GM19468 (cell line): ENCODE measurements around the gene CYP2W1.

Source experiments
- ATAC-seq: cut with Tn5 transposase; IDR thresholded peaks from one replicate; pipeline ENCODE4 v1.9.1; 2021; ENCODE audit warnings: mild to moderate bottlenecking, moderate library complexity, moderate number of reproducible peaks; ENCODE audit not compliant: unreplicated experiment; ENCODE audit errors: extremely low read depth

CYP2W1 gene

DNA sequence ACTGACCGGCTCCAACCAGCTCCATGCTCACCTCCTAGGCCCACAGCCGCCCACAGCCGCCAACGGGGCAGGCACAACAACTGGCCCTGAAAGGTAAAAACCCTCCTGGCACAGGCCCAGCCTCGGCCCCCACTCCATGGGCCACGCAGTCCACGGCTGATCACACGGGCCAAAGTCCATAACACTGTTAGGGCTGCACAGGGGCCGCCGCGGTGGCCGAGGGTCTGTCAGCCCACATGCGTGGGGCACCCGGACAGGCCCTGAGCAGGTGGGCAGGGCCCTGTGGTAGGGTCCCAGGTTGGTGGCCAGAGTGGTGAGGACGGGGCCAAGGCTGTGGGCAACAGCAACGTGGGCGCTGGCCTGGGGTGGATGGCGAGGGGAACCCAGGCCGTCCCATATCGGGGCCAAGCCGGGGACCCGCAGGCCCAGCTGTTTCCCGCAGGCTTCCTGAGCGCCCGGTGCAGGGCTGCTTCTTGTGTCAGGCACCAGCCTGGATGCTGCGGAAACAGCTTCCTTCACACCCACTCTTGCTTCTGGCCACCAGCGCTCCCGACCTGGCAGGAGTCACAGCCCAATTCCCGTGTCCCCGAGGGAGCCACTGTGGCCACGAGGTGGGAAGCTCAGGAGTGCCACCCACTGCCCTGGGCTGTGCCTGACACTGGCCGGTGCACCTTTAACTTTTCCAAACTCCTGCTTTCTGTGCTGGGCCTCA is 29.2 kb downstream of the CYP2W1 start:
- ATAC-seq: no peak

DNA sequence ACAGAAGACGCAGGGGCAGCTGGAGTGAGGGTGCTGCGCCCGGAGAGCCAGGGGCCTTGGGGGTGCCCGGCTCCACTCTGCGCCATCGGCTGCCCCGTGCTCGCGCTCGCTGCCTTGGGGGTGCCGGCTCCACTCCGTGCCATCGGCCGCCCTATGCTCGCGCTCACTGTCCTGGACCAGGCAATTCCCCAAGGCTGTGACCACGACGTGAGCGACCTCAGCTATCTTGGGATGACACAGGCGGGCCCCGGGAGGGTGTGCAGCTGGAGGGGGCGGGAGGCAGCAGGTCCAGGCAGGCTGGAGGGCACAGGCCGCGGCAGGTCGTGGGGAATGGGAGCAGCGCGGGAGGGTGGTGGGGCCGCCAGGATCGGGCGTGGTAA is 29.7 kb downstream of the CYP2W1 start:
- ATAC-seq: no peak

DNA sequence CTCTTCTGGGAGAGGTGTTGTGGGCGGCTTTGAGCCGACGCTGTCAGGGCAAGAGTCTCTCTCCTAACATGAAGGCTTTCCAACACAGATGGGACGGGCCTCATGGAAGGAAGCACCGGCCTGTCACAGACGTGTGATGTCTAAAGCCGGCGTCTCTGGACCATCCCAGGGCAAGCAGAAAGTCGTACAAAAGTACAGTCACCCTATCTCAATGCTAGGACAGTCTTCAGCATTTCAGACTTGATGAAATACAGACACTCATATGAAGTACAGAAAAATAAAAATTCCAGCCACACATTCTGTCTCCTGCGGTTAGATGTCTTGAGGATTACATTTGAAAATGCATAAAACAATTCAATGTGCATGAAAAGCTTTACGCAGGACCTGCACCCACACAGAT is 30.6 kb downstream of the CYP2W1 start:
- no peak for ATAC-seq

DNA sequence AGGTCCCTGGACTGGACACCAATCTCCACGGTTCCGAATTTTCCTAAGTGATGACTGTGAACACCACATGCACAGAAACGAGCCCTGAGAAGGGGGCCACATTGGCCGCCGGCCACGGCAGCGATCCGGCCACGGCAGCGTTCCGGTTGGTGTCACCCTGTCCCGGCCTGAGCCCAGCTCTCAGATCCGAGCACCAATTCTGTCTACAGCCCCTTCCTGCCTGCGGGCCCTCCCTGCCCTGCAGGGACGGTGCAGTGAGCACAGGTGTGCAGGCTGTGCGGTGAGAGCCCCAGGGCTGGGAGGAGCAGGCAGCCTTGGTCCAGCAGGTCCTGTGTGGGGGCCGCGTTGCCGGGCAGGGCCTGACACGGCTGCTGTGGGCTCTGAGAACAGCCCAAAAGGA is 31.7 kb downstream of the CYP2W1 start:
- no peak for ATAC-seq

DNA sequence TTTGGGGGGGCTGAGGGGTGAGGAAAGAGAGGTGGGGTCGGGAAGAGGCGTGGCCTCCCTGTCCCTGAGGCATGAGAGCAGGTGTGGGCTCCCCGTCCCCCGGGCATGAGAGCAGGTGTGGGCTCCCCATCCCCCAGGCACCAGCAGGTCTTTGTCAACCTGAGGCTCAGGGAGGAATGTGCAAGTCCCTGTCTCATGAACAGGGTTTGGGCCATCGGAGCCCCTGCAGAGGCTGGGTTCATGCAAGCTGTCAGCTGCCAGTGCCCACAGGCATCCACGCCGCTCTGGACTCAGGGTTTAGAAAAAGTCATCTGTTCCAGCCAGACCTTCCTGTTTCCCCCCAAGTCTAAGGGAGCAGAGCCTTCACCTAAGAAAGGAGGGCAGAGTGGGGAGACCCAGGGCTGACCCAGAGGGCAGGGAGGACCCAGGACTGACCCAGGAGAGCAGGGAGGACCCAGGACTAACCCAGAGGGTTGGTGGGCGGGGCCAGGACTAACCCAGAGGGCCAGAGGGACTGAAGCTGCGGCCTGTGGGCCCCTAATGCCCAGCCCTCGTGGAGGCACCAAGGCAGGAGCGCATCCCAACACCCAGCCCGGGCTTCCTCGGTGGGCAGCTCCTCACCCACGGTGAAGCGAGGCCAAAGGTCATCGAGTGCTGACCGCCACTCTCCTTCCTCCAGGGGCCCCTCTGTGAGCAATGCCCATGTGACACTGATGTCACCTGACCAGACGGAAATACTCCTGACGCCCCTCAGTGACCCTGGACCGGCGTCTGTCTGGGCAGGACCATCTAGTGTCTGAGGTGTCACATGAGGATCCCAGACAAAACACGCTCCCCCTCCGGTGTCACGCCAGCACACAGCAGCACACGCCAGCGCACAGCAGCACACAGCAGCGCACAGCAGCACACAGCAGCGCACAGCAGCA is 32.5 kb downstream of the CYP2W1 start:
- ATAC-seq: no peak

DNA sequence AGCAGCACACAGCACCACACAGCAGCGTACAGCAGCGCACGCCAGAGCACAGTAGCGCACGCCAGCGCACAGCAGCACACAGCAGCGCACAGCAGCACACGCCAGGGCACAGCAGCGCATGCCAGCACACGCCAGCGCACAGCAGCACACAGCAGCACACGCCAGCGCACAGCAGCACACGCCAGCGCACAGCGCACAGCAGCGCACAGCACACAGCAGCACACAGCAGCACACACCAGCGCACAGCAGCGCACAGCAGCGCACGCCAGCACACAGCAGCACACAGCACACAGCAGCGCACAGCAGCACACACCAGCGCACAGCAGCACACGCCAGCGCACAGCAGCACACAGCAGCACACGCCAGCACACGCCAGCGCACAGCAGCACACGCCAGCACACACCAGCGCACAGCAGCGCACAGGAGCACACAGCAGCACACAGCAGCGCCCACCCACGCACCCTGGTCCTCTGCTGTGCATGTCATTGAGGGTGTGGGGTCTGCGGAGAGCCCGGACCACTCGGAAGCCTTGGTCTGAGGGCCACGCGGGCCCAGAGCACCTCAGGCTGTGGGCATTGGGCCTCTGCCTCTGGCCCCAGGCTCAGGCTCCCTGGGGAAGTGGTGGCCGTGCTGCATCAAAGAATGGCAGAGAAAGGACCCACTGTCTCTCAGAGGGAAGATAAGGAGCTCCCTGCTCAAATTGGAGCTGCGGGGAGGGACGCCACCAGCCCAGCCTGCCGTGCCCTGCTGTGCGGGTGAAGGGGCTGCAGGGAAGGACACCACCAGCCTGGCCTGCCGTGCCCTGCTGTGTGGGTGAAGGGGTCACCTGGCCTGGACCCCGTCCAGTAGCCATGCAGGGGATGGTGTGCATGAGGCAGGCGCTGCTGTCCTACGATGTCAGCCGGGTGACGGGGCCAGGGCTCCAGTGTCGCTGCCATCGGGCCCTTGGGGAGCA is 33.9 kb downstream of the CYP2W1 start:
- ATAC-seq: no peak

DNA sequence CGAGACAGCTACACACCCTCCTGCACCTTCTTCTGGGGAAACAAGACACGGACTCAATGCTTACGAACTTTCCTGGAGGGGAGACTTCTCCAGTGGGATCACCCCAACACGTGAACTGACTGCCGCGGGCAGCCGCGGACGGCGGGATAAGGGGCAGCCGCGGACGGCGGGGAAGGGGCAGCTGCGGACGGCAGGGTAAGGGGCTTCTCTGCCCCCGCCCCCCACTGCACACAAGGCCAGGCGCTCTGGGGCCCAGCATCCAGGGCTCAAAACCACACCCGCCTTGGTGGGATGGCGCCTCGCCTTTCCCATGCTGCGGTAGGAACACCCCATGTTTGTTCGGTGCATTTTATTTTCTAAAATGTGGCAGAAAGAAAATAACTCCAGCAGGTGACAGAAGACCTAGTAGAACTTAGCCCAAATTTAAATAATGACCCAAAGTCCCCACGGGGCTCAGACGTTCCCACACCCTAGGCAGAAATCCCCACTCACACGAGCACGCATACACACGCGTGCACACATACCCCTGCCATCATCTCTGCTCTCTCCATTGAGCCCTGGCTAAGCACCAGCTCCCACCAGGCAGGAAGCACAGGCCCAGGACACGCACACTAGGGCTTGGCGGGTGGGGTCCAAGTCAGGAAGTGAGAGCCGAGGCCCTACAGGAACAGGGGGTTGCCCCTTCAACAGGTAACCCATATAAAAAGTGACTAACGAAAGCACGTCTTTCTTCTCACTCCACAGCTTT is 34.8 kb downstream of the CYP2W1 start:
- no peak for ATAC-seq

DNA sequence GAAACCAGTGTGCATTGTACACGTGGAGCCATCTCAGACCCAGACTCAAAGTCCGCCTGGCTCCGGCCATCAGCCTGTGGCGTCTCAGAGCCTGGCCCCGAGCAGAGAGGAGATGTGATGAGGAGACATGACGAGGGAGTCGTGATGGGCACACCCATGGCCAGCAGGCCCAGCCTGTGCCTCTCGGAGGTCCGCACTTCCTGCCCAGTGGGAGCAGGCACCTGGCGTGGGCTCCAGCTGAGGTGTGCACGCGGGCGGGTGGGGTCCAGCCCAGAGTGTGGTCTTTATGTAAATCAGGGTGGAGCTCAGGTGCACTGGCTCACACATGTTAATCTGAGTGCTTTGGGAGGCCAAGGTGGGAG is 35.3 kb downstream of the CYP2W1 start:
- ATAC-seq: no peak

DNA sequence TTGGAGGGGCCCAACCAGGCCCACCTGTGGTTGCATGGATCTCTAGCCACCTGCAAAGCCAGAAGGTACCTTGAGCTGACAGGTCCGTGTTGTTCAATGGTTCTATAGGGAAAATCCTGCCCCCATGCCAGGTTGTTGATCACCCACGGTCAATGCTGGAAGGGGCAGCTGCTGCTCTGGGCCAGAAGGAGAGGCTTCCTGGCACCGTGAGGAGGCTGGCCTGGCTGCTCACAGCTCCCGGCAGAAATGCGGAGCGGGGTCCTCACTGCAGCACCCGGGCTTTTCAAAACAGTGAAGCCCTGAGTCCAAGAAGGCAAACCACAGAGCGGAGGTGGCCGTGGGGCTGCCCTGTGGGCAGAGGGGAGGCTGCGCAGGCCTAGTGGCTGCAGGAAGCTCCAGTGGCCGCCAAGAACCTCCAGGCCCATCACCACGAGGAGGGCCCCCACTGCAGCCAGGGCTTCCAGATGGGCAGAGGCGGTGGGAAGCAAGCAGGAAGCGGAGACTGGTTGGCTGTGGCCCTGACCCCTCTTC is 36.3 kb downstream of the CYP2W1 start:
- no peak for ATAC-seq

DNA sequence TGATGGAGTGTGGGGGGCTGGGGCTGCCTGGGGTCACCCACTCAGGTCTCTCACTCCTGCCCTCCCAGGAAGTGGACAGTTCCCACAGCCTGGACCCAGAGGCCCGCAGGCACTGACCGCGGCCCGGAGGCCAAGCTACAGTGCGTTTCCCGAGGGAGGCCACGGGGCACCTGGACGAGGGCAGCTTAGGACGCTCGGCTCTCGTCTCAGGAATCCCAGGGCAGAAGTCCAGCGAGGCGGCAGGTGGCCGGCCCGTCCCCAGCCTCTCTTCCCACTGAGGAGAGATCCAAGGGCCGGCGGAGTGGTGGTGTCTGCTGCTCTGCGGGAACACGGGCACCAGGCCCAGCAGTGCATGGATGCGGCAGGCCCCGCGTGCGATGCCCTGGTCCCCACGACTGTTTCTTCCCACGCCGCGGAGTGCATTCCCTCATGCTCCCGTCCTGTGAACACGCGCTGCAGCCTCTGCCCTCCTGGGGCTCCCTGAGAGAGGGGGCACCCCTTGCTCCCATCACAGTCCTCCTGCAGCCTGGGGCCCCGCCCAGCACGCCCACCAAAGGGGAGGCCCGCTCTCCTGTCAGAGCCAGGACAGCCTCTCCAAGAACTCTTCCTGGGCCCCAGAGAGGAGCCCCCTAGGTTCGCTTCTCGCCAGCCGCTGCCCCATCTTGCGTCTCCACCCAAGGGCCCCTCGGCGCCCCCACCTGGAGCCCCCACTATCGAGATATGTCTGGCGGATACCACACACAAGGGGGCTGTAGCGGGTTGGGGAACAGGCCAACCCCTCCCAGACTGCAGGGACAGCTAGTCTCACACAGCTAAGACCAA is 37.0 kb downstream of the CYP2W1 start:
- ATAC-seq: no peak

DNA sequence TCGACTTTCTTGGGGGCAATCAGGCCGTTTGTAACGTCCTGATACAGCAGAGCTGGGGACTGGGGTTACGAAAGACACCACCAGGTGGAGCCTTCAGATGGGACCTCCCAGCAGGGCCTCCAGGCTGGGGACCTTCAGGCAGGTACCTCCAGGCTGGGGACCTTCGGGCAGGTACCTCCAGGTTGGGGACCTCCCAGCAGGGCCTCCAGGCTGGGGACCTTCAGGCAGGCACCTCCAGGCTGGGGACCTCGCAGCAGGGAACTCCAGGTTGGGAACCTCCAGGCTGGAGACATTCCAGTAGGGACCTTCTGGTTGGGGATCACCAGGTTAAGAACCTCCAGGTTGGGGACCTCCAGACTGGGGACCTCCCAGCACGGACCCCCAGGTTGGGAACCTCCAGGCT is 37.9 kb downstream of the CYP2W1 start:
- no peak for ATAC-seq

DNA sequence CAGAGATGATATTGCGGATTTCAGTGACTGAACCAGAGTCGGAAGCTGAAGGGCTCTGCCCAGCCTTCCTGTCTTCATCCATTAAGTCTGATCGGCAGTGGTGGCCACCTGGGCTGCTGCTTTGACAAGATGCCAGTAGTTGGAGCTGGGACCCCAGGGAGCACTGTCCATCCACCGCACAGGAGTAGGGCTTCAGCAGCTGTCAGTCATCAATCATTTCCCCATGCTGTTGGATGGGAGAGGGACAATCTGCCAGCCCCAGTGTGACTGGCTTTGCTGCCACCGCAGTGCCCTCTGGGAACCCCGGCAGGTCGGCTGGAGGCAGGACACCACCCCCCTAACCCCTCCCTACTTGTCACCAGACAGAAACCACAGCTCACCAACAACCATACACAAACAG is 38.4 kb downstream of the CYP2W1 start:
- no peak for ATAC-seq

DNA sequence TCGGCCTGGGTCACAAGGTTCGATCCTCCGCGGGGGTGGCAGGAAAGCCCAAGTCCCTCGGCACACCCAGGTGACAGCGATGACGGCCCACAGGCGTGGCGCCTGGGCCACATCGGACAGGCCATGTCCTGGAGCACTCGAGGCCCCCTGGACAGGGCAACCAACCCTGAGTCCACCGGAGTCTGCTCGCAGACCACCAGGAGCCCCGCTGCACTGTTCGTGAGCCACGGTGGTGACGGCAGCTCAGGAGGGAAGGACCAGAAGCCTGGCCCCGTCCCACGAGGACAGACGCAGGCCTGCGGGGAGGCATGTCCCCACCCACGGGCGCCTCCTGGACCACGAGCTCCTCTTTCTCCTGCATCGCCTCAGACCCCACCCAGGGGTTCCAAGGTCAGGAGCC is 39.0 kb downstream of the CYP2W1 start:
- no peak for ATAC-seq

DNA sequence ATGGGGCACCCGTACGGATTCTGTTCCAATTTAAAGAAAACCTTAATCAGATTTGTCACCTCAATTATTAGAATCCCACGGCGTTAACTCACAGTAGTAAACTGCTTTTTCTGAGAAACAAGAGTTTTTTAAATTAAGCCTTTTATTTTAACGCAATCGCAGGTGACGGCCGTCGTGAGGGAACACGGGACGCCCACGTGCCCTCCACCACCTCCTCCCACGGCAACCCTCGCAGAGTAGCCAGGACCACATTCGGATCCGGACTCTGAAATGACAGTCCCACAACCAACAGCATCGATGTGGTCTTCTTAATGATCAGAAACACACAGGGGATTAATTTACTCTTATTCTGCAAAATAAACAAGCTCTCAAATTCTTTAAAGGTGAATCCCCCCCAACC is 39.4 kb downstream of the CYP2W1 start:
- ATAC-seq: no peak

DNA sequence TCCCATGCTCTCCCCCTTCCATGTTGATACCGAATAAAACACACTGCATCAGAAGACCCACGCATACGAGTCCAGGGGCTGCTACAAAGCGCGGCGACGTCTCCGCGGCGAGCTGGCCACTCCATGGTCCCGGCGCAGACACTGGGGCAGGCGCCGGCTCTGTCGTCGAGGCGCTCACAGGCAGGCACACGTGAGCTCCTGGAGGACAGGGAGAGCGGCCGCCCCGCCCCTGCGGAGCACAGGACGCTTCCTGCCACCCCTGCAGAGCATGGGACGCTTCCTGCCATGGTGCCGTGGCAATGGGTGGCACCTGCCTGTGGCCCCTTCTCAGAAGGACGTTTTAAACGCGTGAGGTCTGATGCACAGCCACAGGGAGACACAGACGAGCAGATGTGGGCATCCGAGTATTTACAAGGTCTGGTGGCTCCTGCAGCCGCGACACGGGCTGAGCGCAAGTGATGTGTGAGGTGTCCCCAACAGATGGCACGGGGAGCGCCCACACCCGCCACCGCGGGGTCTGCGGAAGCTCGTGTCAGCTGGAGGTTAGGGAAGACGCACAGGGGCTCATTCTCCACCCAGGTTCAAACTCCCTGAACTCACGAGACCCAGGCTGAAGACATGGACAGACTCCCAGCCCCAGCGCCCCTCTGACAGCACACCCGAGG is 40.0 kb downstream of the CYP2W1 start:
- no peak for ATAC-seq

DNA sequence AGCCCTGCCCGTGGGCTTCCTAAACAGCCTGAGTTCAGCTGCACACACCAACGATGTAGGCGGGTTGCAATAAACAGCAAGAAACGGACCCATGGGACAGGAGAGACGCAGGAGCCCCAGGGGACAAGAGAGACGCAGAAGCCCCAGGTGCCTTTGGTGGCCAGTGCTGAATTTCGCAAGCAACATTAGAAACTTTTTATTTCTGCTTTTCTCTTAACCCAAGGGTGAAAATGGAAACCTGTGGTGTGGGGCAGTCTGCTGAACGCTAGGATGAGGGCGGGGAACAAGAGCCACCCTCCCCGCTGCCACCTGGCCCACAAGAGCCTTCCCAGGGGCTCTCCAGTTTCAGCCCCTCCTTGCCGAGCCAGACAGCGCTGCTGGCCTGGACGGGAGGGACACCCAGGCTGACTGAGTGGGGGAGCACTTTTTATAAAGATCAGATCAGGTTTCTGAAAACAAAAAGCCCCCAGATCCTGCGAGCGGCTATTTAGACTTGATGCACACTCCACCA is 41.4 kb downstream of the CYP2W1 start:
- peak; percentile 35 for ATAC-seq

DNA sequence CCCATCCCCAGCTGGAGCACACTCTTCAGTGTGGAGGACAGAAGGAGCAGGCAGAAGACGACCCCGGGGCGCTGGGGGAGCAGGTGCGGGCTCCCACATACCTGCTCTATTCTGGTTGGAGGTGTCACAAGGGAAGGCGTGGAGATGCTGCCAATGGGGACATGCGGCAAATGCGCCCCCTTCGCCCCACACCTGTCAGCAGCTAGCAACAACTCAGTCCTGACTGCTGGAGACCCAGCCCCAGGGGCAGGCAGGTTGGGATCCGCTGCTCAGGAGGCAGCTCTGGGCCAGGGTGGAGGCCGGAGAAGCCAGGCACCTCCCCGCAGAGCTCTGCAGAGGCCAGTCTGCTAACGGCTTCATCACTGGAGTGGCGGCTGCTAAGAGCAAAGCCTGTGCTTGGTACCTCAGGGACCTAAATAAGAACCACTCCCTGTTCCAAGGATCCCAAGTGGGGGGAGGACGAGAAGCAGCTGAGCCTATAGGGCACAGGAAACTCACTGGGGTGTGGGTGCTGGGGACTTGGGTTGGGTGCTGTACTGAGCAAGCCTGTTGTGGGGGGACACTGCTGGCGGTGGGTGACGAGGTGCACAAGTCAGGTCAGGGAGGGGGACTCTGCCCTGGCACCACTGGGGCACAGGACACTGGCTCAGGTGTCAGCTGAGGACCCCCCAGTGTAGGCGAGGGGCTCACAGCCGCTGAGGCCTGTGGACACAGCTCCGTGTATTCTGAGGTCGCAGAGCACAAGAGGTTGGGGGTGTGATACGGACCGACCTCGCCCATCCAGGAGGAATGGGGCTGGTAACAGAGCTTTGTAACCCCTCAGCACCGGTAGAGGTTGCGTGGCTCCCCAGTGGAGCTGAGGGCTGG is 42.1 kb downstream of the CYP2W1 start:
- ATAC-seq: no peak
